Mesenchymal stem cell (in vitro differentiated cells and primary cell): ENCODE data around the gene TMEM272.

ENCODE experiments used
- DNase-seq: peaks from one replicate; pipeline ENCODE4 v3.0.0-alpha.2; 2013
- H2AFZ ChIP-seq: one replicate; pipeline ENCODE4 v1.6.1; 2013; ENCODE audit warnings: low read depth, mild to moderate bottlenecking, control low read depth, inconsistent platforms, low read length, moderate library complexity
- H2AK5ac ChIP-seq: 2 replicates; pipeline ENCODE4 v1.6.1; 2013; ENCODE audit warnings: low read length, moderate library complexity, mild to moderate bottlenecking, inconsistent platforms; ENCODE audit not compliant: severe bottlenecking
- H2BK120ac ChIP-seq: one replicate; pipeline ENCODE4 v1.6.1; 2013; ENCODE audit warnings: low read depth, mild to moderate bottlenecking, inconsistent platforms, low read length, moderate library complexity
- H2BK12ac ChIP-seq, 2 experiments: one replicate each; pipeline ENCODE4 v1.6.1; 2013; ENCODE audit warnings: inconsistent platforms in 2 of 2, low read length in 2 of 2, mild to moderate bottlenecking in 2 of 2, moderate library complexity in 2 of 2, control low read depth in 1 of 2
- H2BK15ac ChIP-seq: one replicate; pipeline ENCODE4 v1.6.1; 2013; ENCODE audit warnings: mild to moderate bottlenecking, low read depth, inconsistent platforms; ENCODE audit not compliant: poor library complexity, severe bottlenecking
- H2BK5ac ChIP-seq: 2 replicates; pipeline ENCODE4 v1.6.1; 2013; ENCODE audit warnings: low read depth, mild to moderate bottlenecking, low read length, control low read depth, inconsistent platforms; ENCODE audit not compliant: poor library complexity, severe bottlenecking
- H3K14ac ChIP-seq, 2 experiments: one replicate each; pipeline ENCODE4 v1.6.1; 2013; ENCODE audit warnings: inconsistent platforms in 2 of 2, low read length in 2 of 2, control low read depth in 1 of 2, mild to moderate bottlenecking in 1 of 2, moderate library complexity in 1 of 2
- H3K18ac ChIP-seq, 2 experiments: one replicate each; pipeline ENCODE4 v1.6.1; 2013; ENCODE audit warnings: inconsistent platforms in 2 of 2, low read length in 2 of 2, control low read depth in 1 of 2, low read depth in 1 of 2, mild to moderate bottlenecking in 1 of 2
- H3K23ac ChIP-seq, 2 experiments: one replicate each; pipeline ENCODE4 v1.6.1; 2013; ENCODE audit warnings: inconsistent platforms in 2 of 2, low read length in 2 of 2, mild to moderate bottlenecking in 2 of 2, moderate library complexity in 2 of 2, control low read depth in 1 of 2
- H3K27ac ChIP-seq: 2 replicates; pipeline ENCODE4 v1.5.1; 2013; ENCODE audit warnings: mild to moderate bottlenecking, moderate library complexity, low read length, control low read depth, inconsistent platforms; ENCODE audit not compliant: poor library complexity, severe bottlenecking
- H3K27me3 ChIP-seq, 2 experiments: 2 replicates each; pipeline versions ENCODE4 v1.6.1 to v1.7.0; 2013; ENCODE audit warnings: low read length in 2 of 2, mild to moderate bottlenecking in 2 of 2, moderate library complexity in 2 of 2, control low read depth in 1 of 2, inconsistent platforms in 1 of 2; ENCODE audit not compliant: control insufficient read depth in 1 of 2, insufficient read depth in 1 of 2
- H3K36me3 ChIP-seq, 2 experiments: 2 replicates each; pipeline versions ENCODE4 v1.6.1 to v1.7.0; 2013; ENCODE audit warnings: low read length in 2 of 2, control low read depth in 1 of 2, inconsistent platforms in 1 of 2, low read depth in 1 of 2, mild to moderate bottlenecking in 1 of 2; ENCODE audit not compliant: insufficient read depth in 2 of 2, control insufficient read depth in 1 of 2
- H3K4ac ChIP-seq, 2 experiments: one replicate each; pipeline ENCODE4 v1.6.1; 2013; ENCODE audit warnings: inconsistent platforms in 2 of 2, low read length in 2 of 2, mild to moderate bottlenecking in 2 of 2, moderate library complexity in 2 of 2, control low read depth in 1 of 2, low read depth in 1 of 2
- H3K4me1 ChIP-seq: 2 replicates; pipeline ENCODE4 v1.6.1; 2013; ENCODE audit warnings: low read depth, low read length, control low read depth; ENCODE audit not compliant: control insufficient read depth, insufficient read depth
- H3K4me2 ChIP-seq: 2 replicates; pipeline ENCODE4 v1.6.1; 2013; ENCODE audit warnings: low read length, mild to moderate bottlenecking, inconsistent platforms; ENCODE audit not compliant: poor library complexity, severe bottlenecking
- H3K4me3 ChIP-seq, 2 experiments: 2 replicates each; pipeline versions ENCODE4 v1.5.1 to v1.7.0; 2013; ENCODE audit warnings: low read length in 2 of 2, mild to moderate bottlenecking in 2 of 2, control low read depth in 1 of 2, low read depth in 1 of 2; ENCODE audit not compliant: insufficient read depth in 1 of 2
- H3K79me1 ChIP-seq: replicated peaks from 2 replicates; pipeline ENCODE4 v1.6.1; 2013; ENCODE audit warnings: mild to moderate bottlenecking, control low read depth, low read length, inconsistent platforms; ENCODE audit not compliant: poor library complexity, severe bottlenecking
- H3K9ac ChIP-seq: 2 replicates; pipeline ENCODE4 v1.7.0; 2013; ENCODE audit warnings: mild to moderate bottlenecking, low read length, moderate library complexity
- H3K9me3 ChIP-seq: 2 replicates; pipeline ENCODE4 v1.7.0; 2013; ENCODE audit warnings: mild to moderate bottlenecking, low read length; ENCODE audit not compliant: control insufficient read depth
- H4K8ac ChIP-seq: one replicate; pipeline ENCODE4 v1.6.1; 2013; ENCODE audit warnings: inconsistent platforms, mild to moderate bottlenecking, low read length, moderate library complexity
- H4K91ac ChIP-seq: one replicate; pipeline ENCODE4 v1.6.1; 2013; ENCODE audit warnings: mild to moderate bottlenecking, low read length, inconsistent platforms
- WGBS: methylation state at CpG from one replicate; pipeline ENCODE4 v1.1.7; 2013; ENCODE audit warnings: mixed read lengths; 5-methylcytosine and 5-hydroxymethylcytosine counted together

TMEM272 gene

GRCh38 chr13:51778392-51778791, 66.6 kb downstream of the TMEM272 start:
- peaks cover 4 to 19% of the 10 kb centered on the region in 2 experiments for H3K27me3 ChIP-seq
- no peak overlapping the region for H3K14ac ChIP-seq
- H3K4me1 ChIP-seq, result no peaks in the 10 kb centered on the region
- H2BK12ac ChIP-seq, result no peak overlapping the region
- H2BK5ac ChIP-seq, result no peak overlapping the region
- H4K8ac ChIP-seq, result no peak overlapping the region
- no peak overlapping the region for H3K4ac ChIP-seq
- DNase-seq, result no peak
- no peak overlapping the region for H4K91ac ChIP-seq
- no peak overlapping the region for H2BK15ac ChIP-seq
- no peak overlapping the region for H3K23ac ChIP-seq
- no peak overlapping the region for H2AK5ac ChIP-seq
- H3K79me1 ChIP-seq, result no peaks in the 10 kb centered on the region
- H2BK120ac ChIP-seq, result no peak overlapping the region
- 78% methylated on average over 10 of the region's 11 CpGs for WGBS
- no peak overlapping the region for H3K9ac ChIP-seq
- no peak overlapping the region for H3K4me2 ChIP-seq
- no peak overlapping the region for H3K27ac ChIP-seq
- no peaks in the 10 kb centered on the region for H3K9me3 ChIP-seq
- H3K4me3 ChIP-seq, result no peak overlapping the region
- no peak overlapping the region for H3K18ac ChIP-seq
- H2AFZ ChIP-seq, result no peak overlapping the region
- H3K36me3 ChIP-seq, result no peaks in the 10 kb centered on the region

- H3K4me2 ChIP-seq, result no peak overlapping the region
- H2BK120ac ChIP-seq, result no peak overlapping the region
- no peak overlapping the region for H2BK5ac ChIP-seq
- H3K9me3 ChIP-seq, result no peaks in the 10 kb centered on the region
- no peak overlapping the region for H3K14ac ChIP-seq
- no peak overlapping the region for H3K27ac ChIP-seq
- H3K79me1 ChIP-seq, result no peaks in the 10 kb centered on the region
- H3K4me3 ChIP-seq, result no peak overlapping the region
- H3K18ac ChIP-seq, result peak overlapping the region in 1 of 2 experiments; percentile 12
- H3K4ac ChIP-seq, result no peak overlapping the region
- no peak overlapping the region for H2AK5ac ChIP-seq
- no peak overlapping the region for H2BK12ac ChIP-seq
- no peak overlapping the region for H4K8ac ChIP-seq
- 94% methylated on average over 9 of the region's 9 CpGs for WGBS
- DNase-seq, result no peak
- H4K91ac ChIP-seq, result no peak overlapping the region
- H3K27me3 ChIP-seq, result peaks cover 4 to 21% of the 10 kb centered on the region in 2 experiments
- peak overlapping the region; percentile 40 for H2BK15ac ChIP-seq
- no peak overlapping the region for H2AFZ ChIP-seq
- no peak overlapping the region for H3K23ac ChIP-seq
- no peaks in the 10 kb centered on the region for H3K4me1 ChIP-seq
- H3K9ac ChIP-seq, result no peak overlapping the region
- no peaks in the 10 kb centered on the region for H3K36me3 ChIP-seq
Measured at GRCh38 chr13:51777921-51778320, 67.1 kb downstream of the TMEM272 start.

- Histone ChIP-seq H2BK12ac (no peak overlapping the region), H2BK15ac (no peak overlapping the region), H3K4ac (no peak overlapping the region), H3K18ac (no peak overlapping the region), H3K27me3 (peaks cover 4 to 26% of the 10 kb centered on the region in 2 experiments), H3K4me1 (no peaks in the 10 kb centered on the region), H3K4me2 (no peak overlapping the region), H3K14ac (no peak overlapping the region), H2BK120ac (no peak overlapping the region), H2AK5ac (no peak overlapping the region), H2AFZ (no peak overlapping the region), H3K23ac (no peak overlapping the region), H3K9me3 (no peaks in the 10 kb centered on the region), H4K91ac (no peak overlapping the region), H3K4me3 (no peak overlapping the region), H3K36me3 (no peaks in the 10 kb centered on the region), H3K27ac (no peak overlapping the region), H3K79me1 (no peaks in the 10 kb centered on the region), H2BK5ac (no peak overlapping the region), H4K8ac (no peak overlapping the region), H3K9ac (no peak overlapping the region)
- WGBS, result 95% methylated on average over 7 of the region's 7 CpGs
- no peak for DNase-seq
Measured at GRCh38 chr13:51776179-51776578, 68.8 kb downstream of the TMEM272 start.

GRCh38 chr13:51773515-51773914, 71.5 kb downstream of the TMEM272 start:
- no peak for DNase-seq
- Histone ChIP-seq H3K4me1 (peaks cover 2% of the 10 kb centered on the region), H2AK5ac (no peak overlapping the region), H2BK5ac (no peak overlapping the region), H3K27ac (no peak overlapping the region), H2BK15ac (no peak overlapping the region), H3K9me3 (no peaks in the 10 kb centered on the region), H4K8ac (no peak overlapping the region), H3K36me3 (peaks cover 0 to 6% of the 10 kb centered on the region in 2 experiments), H3K23ac (no peak overlapping the region), H3K4ac (no peak overlapping the region), H3K4me3 (no peak overlapping the region), H3K9ac (no peak overlapping the region), H3K18ac (no peak overlapping the region), H3K4me2 (no peak overlapping the region), H4K91ac (no peak overlapping the region), H2BK12ac (no peak overlapping the region), H3K27me3 (peaks cover 4 to 26% of the 10 kb centered on the region in 2 experiments), H2AFZ (no peak overlapping the region), H3K79me1 (peaks cover 2% of the 10 kb centered on the region), H3K14ac (no peak overlapping the region), H2BK120ac (no peak overlapping the region)
- 93% methylated on average over 11 of the region's 11 CpGs for WGBS
